Peyer's patch (tissue), 4 donors: ENCODE results near the gene PSME2.

Source experiments
- CTCF ChIP-seq, 6 experiments: fragments of 450-650 bp in 4 of 6; fragments of 200-600 bp in 2 of 6; sonication (generic) in 1 of 6; IDR thresholded peaks; one replicate each; pipeline ENCODE4 v1.5.1; 2017 to 2019; ENCODE audit warnings: antibody characterized with exemption in 6 of 6, mild to moderate bottlenecking in 3 of 6, moderate library complexity in 1 of 6
- POLR2A ChIP-seq, 2 donors: fragments of 450-650 bp; IDR thresholded peaks; one replicate each; pipeline ENCODE4 v1.5.1; 2017; ENCODE audit warnings: antibody characterized with exemption in 2 of 2, mild to moderate bottlenecking in 2 of 2, moderate library complexity in 2 of 2

GRCh38 chr14:24119691-24120090 lies 26.7 kb downstream of the PSME2 start:
- TF ChIP-seq CTCF (IDR thresholded peaks at IDR 0.05) (no peak), POLR2A (IDR thresholded peaks at IDR 0.05) (no peak)
